ENCODE measurements around the gene FBN1. TPM values are rescaled to one million over a fixed set of nuclear protein-coding genes. Genes with fewer than 3 reads are reported as not detected.

The FBN1 gene
- total and polyA plus RNA-seq, 8 donors = 1.5 to 35.2 (median 5.2) TPM

GRCh38 chr15:48653216-48653615 lies 7.7 kb upstream of the FBN1 start:
- TF ChIP-seq CTCF (IDR thresholded peaks at IDR 0.05) = no peak
- DNase-seq (no peak), ATAC-seq (no peak), FAIRE-seq (no peak)
- no peaks in the 10 kb centered on the region for H3K27me3 ChIP-seq
- no peaks in the 10 kb centered on the region for H3K9me3 ChIP-seq
- H3K36me3 ChIP-seq = no peaks in the 10 kb centered on the region
- WGBS, 2 donors = 83 to 89% methylated on average over 4 of the region's 4 CpGs
- intact Hi-C loops (cut with DNase I) = no loop called here
- H3K27ac ChIP-seq = no peak overlapping the region
- H3K4me1 ChIP-seq = no peaks in the 10 kb centered on the region
- H3K4me3 ChIP-seq = no peak overlapping the region

DNA sequence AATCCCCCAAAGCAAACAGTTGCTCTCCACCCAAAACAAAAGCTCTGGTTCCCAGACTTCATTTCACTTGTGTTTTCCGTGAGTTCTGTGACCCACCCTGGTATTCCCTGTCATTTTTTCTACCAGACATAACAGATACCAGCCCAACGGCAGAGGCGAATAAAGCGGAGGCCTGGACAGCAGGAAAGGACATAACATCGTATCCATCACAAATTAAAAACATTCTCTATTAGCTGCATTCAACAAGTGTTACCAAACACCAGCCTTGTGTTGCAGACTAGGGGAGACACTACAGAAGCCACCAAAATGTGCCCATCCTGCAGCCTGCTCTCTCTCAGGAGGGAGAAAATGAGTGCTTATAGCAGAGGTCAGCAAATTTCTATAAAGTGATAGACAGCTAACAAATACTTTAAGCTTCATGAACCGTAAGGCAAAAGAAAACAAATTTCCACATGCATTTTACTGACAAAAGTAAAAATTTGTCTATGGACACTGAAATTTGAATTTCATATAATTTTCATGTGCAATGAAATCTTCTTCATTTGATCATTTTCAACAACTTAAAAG lies 7.1 kb upstream of the FBN1 start:
- Histone ChIP-seq H3K9me3 (no peaks in the 10 kb centered on the region), H3K27me3 (no peaks in the 10 kb centered on the region), H3K4me3 (no peak overlapping the region), H3K4me1 (no peaks in the 10 kb centered on the region), H3K27ac (no peak overlapping the region), H3K36me3 (no peaks in the 10 kb centered on the region)
- no peak for ATAC-seq
- 86 to 88% methylated on average over 6 of the region's 6 CpGs for WGBS, 2 donors
- intact Hi-C loops (cut with DNase I) = no loop called here
- FAIRE-seq = no peak
- TF ChIP-seq CTCF (IDR thresholded peaks at IDR 0.05) = no peak
- no peak for DNase-seq

DNA sequence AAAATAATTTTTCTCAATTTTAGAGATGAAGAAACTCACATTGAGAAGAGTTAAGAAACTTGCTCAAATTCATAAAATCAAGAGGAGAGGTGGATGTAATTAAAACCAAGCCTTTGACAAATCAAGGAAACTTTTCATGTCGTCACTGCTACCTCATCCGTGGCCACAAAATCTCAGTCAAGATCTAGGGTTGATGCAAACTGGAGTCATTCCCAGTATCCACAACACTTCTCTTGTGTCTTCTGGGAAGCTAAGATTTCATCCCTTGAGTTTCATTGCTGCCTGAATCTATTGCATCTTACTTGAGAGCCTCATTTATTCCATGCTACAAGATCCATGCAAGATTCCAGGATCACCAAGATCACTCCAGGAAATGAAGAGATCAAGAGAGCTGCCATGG lies 5.4 kb upstream of the FBN1 start:
- Histone ChIP-seq H3K4me3 (no peak overlapping the region), H3K36me3 (no peaks in the 10 kb centered on the region), H3K4me1 (no peaks in the 10 kb centered on the region), H3K9me3 (no peaks in the 10 kb centered on the region), H3K27ac (no peak overlapping the region), H3K27me3 (no peaks in the 10 kb centered on the region)
- no peak for TF ChIP-seq CTCF (IDR thresholded peaks at IDR 0.05)
- intact Hi-C loops (cut with DNase I) = no loop called here
- DNase-seq = no peak
- FAIRE-seq = no peak
- WGBS, 2 donors = 83 to 90% methylated on average over 2 of the region's 2 CpGs
- ATAC-seq = no peak

DNA sequence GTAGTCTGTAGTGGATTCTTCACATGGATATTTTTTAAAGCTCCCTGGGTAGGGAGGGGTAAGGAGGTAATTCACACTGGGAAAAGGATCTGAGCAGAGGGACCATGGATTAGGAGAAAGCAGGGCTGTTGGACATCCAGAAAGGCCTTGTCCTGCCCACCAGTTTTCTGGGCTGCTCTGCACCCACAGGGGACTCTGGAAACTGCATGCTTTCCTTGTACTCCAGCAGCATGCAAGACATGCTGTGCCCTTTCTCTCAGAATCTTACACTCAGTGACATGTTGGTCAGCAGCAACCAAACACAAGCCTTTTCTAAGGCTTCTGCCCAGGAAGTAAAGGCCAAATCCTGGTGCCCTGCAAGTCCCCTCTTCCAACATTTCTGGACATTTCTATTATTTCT lies 2.5 kb upstream of the FBN1 start:
- FAIRE-seq (no peak), DNase-seq (no peak), ATAC-seq (no peak)
- H3K4me1 ChIP-seq = peaks cover 0 to 7% (median 0%) of the 10 kb centered on the region in 3 donors
- H3K4me3 ChIP-seq = no peak overlapping the region
- H3K36me3 ChIP-seq = no peaks in the 10 kb centered on the region
- H3K27me3 ChIP-seq = peaks cover 0 to 5% (median 0%) of the 10 kb centered on the region in 4 donors
- no peak overlapping the region for H3K27ac ChIP-seq
- intact Hi-C loops (cut with DNase I) = no loop called here
- TF ChIP-seq CTCF (IDR thresholded peaks at IDR 0.05) = no peak
- no peaks in the 10 kb centered on the region for H3K9me3 ChIP-seq

DNA sequence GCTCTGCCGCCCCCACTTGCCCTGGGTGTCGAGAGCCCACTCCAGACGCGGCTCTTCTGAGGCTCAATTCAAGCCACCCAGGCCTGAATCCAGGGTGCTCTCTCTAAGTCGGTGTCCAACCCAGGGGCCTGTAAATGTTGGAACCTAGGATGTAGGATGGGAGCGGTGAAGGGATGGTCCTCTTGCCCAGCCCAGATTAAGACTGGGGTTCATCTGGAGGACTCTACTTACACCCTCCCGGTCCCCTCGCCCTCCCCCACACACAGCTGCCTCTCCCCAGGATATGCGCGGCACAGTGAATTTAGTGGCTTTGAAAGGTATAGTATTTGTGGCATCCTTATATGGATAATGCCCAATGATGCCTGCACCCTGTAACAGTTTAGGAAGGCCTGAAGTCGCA lies 822 bp upstream of the FBN1 start:
- H3K27ac ChIP-seq = no peak overlapping the region
- H3K27me3 ChIP-seq = peaks cover 0 to 5% (median 0%) of the 10 kb centered on the region in 4 donors
- no peak for FAIRE-seq
- peak overlapping the region in 3 of 4 donors; percentile 34 to 55 (median 49) for H3K4me3 ChIP-seq
- no peak for TF ChIP-seq CTCF (IDR thresholded peaks at IDR 0.05)
- intact Hi-C loops (cut with DNase I) = no loop called here
- no peaks in the 10 kb centered on the region for H3K9me3 ChIP-seq
- no peak for DNase-seq
- 47 to 52% methylated on average over 10 to 11 of the region's 11 CpGs for WGBS, 2 donors
- H3K4me1 ChIP-seq = peaks cover 0 to 7% (median 0%) of the 10 kb centered on the region in 3 donors
- no peaks in the 10 kb centered on the region for H3K36me3 ChIP-seq
- ATAC-seq = no peak

All from pancreas (tissue), 10 donors.